ENCODE measurements around the gene SH2D6. TPM values are rescaled to one million over a fixed set of nuclear protein-coding genes. Genes with fewer than 3 reads are reported as not detected.

SH2D6 gene
- total and polyA plus RNA-seq, 2 of the 8 experiments (the other 6 are each of a cell fraction or from before 2014, with no cell fraction given): 0.42 TPM; not detected in 1

- no peak for TF ChIP-seq CHD7 (IDR thresholded peaks at IDR 0.05; ENCODE audit: insufficient replicate concordance, low read length)
- TF ChIP-seq EGR1 (IDR thresholded peaks at IDR 0.05; ENCODE audit: borderline replicate concordance, low read depth, low read length): no peak
- no peak for TF ChIP-seq TBP (IDR thresholded peaks at IDR 0.05; ENCODE audit: low read depth, low read length)
- no peak for TF ChIP-seq YY1 (IDR thresholded peaks at IDR 0.05; ENCODE audit: low read depth, low read length)
- no peak for TF ChIP-seq EZH2 (IDR thresholded peaks at IDR 0.05; ENCODE audit: low read depth, low read length, severe bottlenecking)
- no peak for TF ChIP-seq FOSL1 (IDR thresholded peaks at IDR 0.05; ENCODE audit: insufficient read depth, low read depth, low read length)
- TF ChIP-seq GTF2F1 (IDR thresholded peaks at IDR 0.05; ENCODE audit: borderline replicate concordance, low read depth, low read length): no peak
- no peak for TF ChIP-seq SIRT6 (IDR thresholded peaks at IDR 0.05; ENCODE audit: low read length)
- TF ChIP-seq BCL11A (IDR thresholded peaks at IDR 0.05; ENCODE audit: low read depth in 2 of 2, low read length in 2 of 2): no peak
- no peak for TF ChIP-seq HDAC2 (IDR thresholded peaks at IDR 0.05; ENCODE audit: borderline replicate concordance in 1 of 2, low read depth in 2 of 2, low read length in 2 of 2)
- no peak for TF ChIP-seq JUN (IDR thresholded peaks at IDR 0.05; ENCODE audit: low read depth, low read length)
- no peak for TF ChIP-seq KDM5A (IDR thresholded peaks at IDR 0.05; ENCODE audit: low read length)
These were observed 22.5 kb upstream of the SH2D6 start (continued) for GRCh38 chr2:85395912-85396475.

Data from H1 (cell line).